MCF 10A (cell line): ENCODE data around the gene SLC17A9. TPM values are rescaled to one million over a fixed set of nuclear protein-coding genes. Genes with fewer than 3 reads are reported as not detected.

Experiments used
- BruUV-seq: library from RNA; stranded (reverse); fragments of 400-500 nt; replicated peaks from 2 replicates; lab custom pipeline; 2021; lab: Mats Ljungman, UMichigan
- CTCF ChIA-PET: fragments of 300-600 bp; sonication (Branson Sonifier 250); formaldehyde crosslinking; extraction: SDS; loops from one replicate; lab custom pipeline; 2021; ENCODE audit warnings: antibody characterized with exemption, inconsistent platforms; lab: Yijun Ruan, JAX
- POLR2A ChIA-PET: fragments of 300-600, 350-650 bp; sonication (Branson Sonifier 250); formaldehyde crosslinking; extraction: SDS; loops from one replicate; lab custom pipeline; 2020; ENCODE audit warnings: antibody characterized with exemption, inconsistent platforms; lab: Yijun Ruan, JAX
- DNase-seq: peaks from one replicate; pipeline ENCODE4 v3.0.0-alpha.2; 2018; ENCODE audit not compliant: unreplicated experiment
- H3K27ac Mint-ChIP-seq: one replicate; pipeline ENCODE4 v1.8.0; 2022; ENCODE audit warnings: mild to moderate bottlenecking, low read depth, mixed read lengths; ENCODE audit not compliant: unreplicated experiment
- H3K27me3 Mint-ChIP-seq: one replicate; pipeline ENCODE4 v1.8.0; 2022; ENCODE audit warnings: mixed read lengths; ENCODE audit not compliant: insufficient read depth, unreplicated experiment
- H3K36me3 Mint-ChIP-seq: one replicate; pipeline ENCODE4 v1.8.0; 2022; ENCODE audit warnings: mild to moderate bottlenecking, moderate library complexity, mixed read lengths; ENCODE audit not compliant: insufficient read depth, unreplicated experiment
- H3K4me1 Mint-ChIP-seq: one replicate; pipeline ENCODE4 v1.8.0; 2022; ENCODE audit warnings: mixed read lengths; ENCODE audit not compliant: insufficient read depth, unreplicated experiment
- H3K4me3 Mint-ChIP-seq: one replicate; pipeline ENCODE4 v1.8.0; 2022; ENCODE audit warnings: mild to moderate bottlenecking, moderate library complexity, mixed read lengths; ENCODE audit not compliant: unreplicated experiment
- H3K9me3 Mint-ChIP-seq: one replicate; pipeline ENCODE4 v1.8.0; 2022; ENCODE audit warnings: mixed read lengths; ENCODE audit not compliant: unreplicated experiment
- CTCF ChIP-seq: fragments of 200-600 bp; IDR thresholded peaks from one replicate; pipeline ENCODE4 v1.8.0; 2022; ENCODE audit warnings: antibody characterized with exemption, mild to moderate bottlenecking; ENCODE audit not compliant: unreplicated experiment
- intact Hi-C: fragments of 100-400 bp; cut with micrococcal nuclease; formaldehyde crosslinking; loops from 2 replicates; pipeline ENCODE4 v1.14.1; 2022
- total RNA-seq: library from RNA; stranded (reverse); gene quantifications from 2 replicates; pipeline ENCODE4 v1.2.3, GENCODE V29; 2022

SLC17A9 gene
- total RNA-seq, 1 experiment from 2014 or later = 0.07 TPM

- POLR2A ChIA-PET = interaction anchor here (0.7 to 2.1 kb wide), 2 partner anchors 10 to 12 kb away, joined by 3 to 7 read pairs; no protein-coding TSS in a partner anchor
- CTCF ChIA-PET = interaction anchor here (0.5 to 0.9 kb wide), 3 partner anchors 20 to 377 kb away, joined by 3 read pairs; no protein-coding TSS in a partner anchor
These were observed 1.8 kb upstream of the SLC17A9 start for GRCh38 chr20:62950741-62951140.

GRCh38 chr20:62951143-62951895 lies 1.2 kb upstream of the SLC17A9 start:
- no peak overlapping the region for H3K4me3 Mint-ChIP-seq
- no peaks in the 10 kb centered on the region for H3K9me3 Mint-ChIP-seq
- ChIA-PET POLR2A (interaction anchor here (2.1 kb wide), 1 partner anchor 12 kb away, joined by 7 read pairs; no protein-coding TSS in a partner anchor), CTCF (interaction anchor here (0.5 to 0.9 kb wide), 3 partner anchors 19 to 262 kb away, joined by 3 read pairs; no protein-coding TSS in a partner anchor)
- H3K36me3 Mint-ChIP-seq = peaks cover 36% of the 10 kb centered on the region
- TF ChIP-seq CTCF = no peak
- no peaks in the 10 kb centered on the region for H3K4me1 Mint-ChIP-seq
- H3K27ac Mint-ChIP-seq = no peak overlapping the region
- no peaks in the 10 kb centered on the region for H3K27me3 Mint-ChIP-seq
- intact Hi-C loops = no loop called here
- BruUV-seq = no TSS peak
- DNase-seq = no peak

More at GRCh38 chr20:62950741-62951140, 1.8 kb upstream of the SLC17A9 start:
- H3K27me3 Mint-ChIP-seq = no peaks in the 10 kb centered on the region
- no peaks in the 10 kb centered on the region for H3K9me3 Mint-ChIP-seq
- H3K36me3 Mint-ChIP-seq = peaks cover 39% of the 10 kb centered on the region
- no peak for TF ChIP-seq CTCF
- no peaks in the 10 kb centered on the region for H3K4me1 Mint-ChIP-seq
- no peak overlapping the region for H3K27ac Mint-ChIP-seq
- intact Hi-C loops = no loop called here
- DNase-seq = no peak
- H3K4me3 Mint-ChIP-seq = no peak overlapping the region
- BruUV-seq = no TSS peak

- H3K4me1 Mint-ChIP-seq = no peaks in the 10 kb centered on the region
- no peak overlapping the region for H3K4me3 Mint-ChIP-seq
- CTCF ChIA-PET = interaction anchor here (0.7 kb wide), 1 partner anchor 261 kb away, joined by 3 read pairs; no protein-coding TSS in a partner anchor
- DNase-seq = no peak
- H3K36me3 Mint-ChIP-seq = peaks cover 30% of the 10 kb centered on the region
- no peaks in the 10 kb centered on the region for H3K27me3 Mint-ChIP-seq
- TF ChIP-seq CTCF = no peak
- H3K27ac Mint-ChIP-seq = no peak overlapping the region
- POLR2A ChIA-PET = interaction anchor here (0.5 to 2.1 kb wide), 2 partner anchors 13 to 343 kb away, joined by 3 to 7 read pairs; no protein-coding TSS in a partner anchor
- no peaks in the 10 kb centered on the region for H3K9me3 Mint-ChIP-seq
- no TSS peak for BruUV-seq
- intact Hi-C loops = no loop called here
These were observed 575 bp upstream of the SLC17A9 start for GRCh38 chr20:62951896-62952372.
